ENCODE data around the gene TMOD3.
A peak's percentile ranks its signal among the peaks of the same experiment; 100 is the strongest.

TMOD3 gene

DNA sequence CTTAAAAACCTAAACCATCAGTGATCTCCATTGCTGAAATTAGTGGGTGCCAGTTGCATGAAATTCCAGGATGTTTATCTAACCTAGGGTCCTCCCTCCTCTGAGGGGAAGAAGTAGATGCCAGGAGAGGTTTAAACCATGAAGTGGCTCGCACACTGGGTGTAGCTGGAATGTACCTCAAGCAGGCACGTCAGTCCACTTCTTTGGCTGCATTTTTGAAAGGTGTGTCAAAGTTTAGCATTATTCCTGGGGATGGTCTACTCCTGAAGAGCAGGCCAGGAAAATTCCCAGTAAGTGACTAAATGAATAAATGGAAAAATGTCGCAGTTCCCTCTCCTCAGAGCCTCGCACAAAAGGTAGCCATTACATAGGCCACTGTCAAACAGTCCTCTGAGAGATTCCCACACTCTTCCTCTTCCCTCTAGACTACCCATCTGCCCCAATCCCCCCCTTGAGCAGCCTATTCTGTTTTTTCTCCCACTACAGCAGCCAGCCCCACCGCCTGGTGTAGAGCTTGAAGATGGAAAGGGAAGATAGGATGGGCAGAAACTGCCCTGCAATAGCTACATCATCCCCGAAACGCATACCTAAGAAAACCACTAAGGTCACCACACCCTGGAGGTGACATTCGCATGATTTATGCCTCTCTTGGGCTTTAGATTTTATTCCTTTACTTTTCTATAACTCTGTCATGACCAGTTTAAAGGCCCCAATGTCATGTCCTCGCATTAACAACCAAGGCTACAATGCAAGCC is 655 bp upstream of the TMOD3 start:
- no peak for DNase-seq (ENCODE audit: low read depth)

GRCh38 chr15:51830276-51830806 is 888 bp downstream of the TMOD3 start:
- no peak for DNase-seq (ENCODE audit: low read depth)

DNA sequence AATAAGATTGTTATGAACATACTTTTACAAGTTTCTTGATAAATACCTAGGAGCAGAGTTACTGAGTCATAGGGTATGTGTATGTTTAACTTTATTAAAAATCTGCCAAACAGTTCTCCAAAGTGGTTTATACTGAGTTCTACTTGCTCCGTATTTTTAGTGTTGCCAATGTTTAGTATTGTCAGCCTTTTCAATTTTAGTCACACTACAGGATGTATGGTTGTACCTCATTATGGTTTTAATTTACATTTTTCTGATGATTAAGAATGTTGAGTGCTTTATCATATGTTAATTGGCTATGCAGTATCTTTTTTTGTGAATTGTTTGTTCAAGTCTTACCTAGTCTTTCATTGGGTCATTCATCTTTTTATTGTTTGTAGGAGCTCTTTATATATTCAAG is 4.3 kb downstream of the TMOD3 start:
- DNase-seq (ENCODE audit: low read depth) = no peak

DNA sequence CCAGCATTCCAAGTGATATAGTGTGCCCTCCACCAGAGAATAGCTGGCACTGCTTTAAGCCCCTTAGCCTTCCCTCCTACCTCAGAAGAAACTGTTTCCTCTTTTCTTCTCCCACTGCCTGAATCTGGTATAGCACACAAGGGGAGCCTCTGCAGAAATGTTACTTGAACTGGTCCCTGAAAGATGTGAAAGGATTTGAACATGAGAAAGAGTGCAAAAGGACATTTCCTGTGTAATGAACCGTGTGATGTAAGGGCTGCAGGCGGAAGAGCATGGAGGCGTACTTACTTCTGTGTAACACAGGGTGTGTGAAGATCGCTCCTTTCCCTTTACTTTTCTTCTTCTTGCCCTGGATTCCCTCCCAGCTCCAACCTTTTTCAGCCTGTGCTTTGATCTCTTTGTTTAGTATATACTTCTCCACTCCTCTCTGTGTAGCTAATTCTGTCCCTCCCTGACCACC is 8.4 kb downstream of the TMOD3 start:
- DNase-seq (ENCODE audit: low read depth) = no peak

DNA sequence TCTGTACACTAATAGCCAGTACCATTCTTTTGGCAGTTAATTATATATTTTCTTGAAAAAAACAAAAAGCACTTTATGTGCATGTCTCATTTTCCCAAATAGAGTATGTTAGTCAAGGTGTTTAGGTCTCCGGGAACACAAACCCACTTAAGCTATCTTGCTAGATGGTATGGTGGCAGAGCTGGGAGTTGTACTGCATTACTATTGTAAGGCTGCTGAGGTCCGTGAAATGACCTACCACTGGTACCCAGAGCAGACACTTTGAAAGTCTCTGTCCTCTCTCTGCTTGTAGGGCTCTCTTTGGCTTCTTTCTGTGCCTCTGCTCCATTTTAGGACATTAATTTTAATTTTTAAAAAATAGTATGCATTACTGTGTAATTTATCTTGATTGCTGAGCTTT is 8.8 kb downstream of the TMOD3 start:
- DNase-seq (ENCODE audit: low read depth) = no peak

DNA sequence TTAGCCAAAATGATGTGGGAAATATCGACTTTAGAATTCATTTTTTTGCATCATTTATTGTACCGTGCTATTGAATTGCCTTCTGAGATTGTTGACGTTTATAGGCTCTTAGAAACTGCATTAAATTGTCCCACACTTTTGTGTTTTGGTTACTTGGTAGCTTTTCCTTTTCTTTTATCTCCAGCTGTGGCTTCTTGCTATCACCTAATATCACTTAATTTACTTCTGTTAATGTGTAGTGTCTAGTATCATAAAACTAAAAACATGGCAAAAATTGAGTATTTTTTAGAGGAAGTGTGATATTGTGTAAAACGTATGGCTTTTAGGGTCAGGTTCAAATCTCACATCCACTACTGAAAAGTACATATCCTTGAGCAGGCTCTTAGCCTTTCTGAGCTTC is 11.2 kb downstream of the TMOD3 start:
- no peak for DNase-seq (ENCODE audit: low read depth)

- DNase-seq (ENCODE audit: low read depth) = no peak
Measured at GRCh38 chr15:51841406-51842040, 12.1 kb downstream of the TMOD3 start.

DNA sequence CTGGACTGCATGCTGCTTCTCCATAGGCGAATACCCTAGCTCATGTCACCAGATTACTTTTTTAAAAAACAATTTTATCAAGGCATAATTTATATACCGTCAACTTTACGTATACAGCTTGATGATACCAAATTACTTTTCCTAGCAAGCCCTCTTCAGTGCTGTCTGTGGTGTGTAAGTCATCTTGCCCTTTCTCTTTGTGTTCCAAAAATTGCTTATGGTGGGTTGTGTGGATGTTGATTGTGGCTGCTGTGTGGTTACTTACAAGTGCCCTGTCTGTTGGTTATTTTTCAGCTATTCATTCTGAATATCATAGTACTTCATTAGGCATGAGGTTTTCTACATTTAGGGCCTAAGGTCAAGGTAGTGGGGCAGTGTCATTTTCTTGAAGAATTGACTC is 12.8 kb downstream of the TMOD3 start:
- DNase-seq (ENCODE audit: low read depth) = no peak

DNA sequence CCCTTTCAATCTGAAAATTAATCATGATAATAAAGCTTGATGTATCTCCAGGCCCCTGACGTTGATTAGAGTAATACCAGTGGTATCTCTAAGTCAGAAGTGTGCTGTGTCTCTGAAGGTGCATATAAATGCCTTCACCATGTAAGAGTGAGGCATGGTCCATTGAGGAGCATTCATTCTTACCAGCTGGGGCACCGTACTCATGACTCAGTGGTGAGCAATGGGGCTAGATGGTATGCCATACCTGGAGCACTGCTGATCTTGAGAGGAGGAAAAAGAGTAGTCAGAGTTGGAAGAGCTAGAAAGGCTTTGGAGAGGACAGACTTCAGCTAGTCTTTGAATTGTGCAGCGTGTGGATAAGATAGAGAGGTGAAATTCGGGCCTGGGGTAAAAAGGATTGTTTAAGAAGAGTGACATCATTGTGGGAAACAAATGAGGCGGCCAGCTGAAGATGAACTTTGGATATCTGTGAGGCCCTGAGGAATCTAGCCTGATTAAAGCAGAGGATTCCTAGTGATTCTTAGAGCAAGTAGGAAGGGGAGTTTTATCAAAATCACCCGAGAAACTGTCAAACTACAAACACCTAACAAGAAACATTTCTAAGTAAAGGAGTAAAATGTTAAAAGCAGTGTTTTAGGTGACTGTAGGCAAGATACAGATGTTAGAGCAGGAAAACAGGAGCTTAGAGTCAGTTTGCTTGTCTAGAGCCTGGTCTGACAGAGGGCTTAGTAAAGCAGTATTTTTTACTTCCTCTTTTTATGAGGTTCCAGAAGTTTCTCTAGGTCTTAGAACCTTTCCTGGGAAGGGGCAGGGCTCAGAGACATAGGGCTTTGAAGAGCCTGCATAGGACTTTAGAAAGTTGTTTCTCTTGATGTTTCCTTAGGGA is 13.6 kb downstream of the TMOD3 start:
- no peak for DNase-seq (ENCODE audit: low read depth)

DNA sequence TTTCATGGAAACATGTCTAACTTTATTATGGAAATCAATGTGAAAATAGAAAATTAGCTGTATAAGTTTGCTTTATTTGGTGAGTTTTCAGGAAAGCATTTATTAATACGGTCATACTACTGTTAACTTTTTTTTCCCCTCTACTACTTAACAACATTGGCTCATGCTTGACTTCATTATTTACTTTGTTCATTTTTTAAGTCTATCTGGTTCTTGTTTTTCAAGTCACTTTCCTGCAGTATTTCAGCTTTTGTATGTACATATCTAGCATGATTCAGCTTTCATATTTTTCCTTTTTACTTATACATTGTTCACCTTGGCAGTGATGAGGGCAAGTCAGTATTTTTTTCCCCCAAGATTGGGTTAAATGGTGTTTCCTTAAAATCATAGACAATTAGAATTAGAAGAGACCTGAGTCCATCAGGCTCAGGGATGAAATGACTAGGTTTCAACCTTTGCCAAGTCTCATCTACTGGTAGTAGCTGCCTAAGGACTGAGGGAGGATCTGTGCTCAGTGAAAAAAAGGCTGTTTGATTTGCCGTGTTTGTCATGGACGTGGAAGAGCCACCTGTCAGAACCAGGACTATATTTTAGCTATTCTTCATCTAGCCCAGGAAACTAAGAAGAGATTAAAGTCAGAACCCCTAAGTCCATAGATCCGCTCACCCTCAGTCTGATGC is 15.4 kb downstream of the TMOD3 start:
- no peak for DNase-seq (ENCODE audit: low read depth)

GRCh38 chr15:51846066-51846462 is 16.6 kb downstream of the TMOD3 start:
- DNase-seq (ENCODE audit: low read depth) = no peak

GRCh38 chr15:51846463-51847230 is 17.2 kb downstream of the TMOD3 start:
- DNase-seq (ENCODE audit: low read depth) = no peak

- no peak for DNase-seq (ENCODE audit: low read depth)
Measured at GRCh38 chr15:51848811-51849210, 19.4 kb downstream of the TMOD3 start.

DNA sequence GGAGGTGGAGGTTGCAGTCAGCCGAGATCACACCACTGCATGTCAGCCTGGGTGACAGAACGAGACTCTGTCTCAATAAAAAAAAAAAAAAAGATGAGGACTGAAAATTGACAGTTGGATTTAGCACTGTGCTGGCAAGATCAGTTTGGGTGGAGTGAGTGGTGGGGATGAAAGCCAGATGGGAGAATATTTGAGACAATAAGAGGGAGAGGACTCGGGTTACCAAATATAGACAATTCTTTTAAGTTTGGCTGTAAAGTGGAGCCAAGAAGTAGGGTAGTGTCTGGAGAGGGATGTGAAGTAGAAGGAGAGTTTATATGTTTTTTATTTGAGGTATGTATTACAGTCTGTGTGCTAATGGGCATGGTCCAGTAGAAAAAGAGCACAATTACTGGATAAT is 20.4 kb downstream of the TMOD3 start:
- DNase-seq (ENCODE audit: low read depth) = no peak

- no peak for DNase-seq (ENCODE audit: low read depth)
Measured at GRCh38 chr15:51853998-51854397, 24.5 kb downstream of the TMOD3 start.

- DNase-seq (ENCODE audit: low read depth) = no peak
Measured at GRCh38 chr15:51855612-51856011, 26.2 kb downstream of the TMOD3 start.

DNA sequence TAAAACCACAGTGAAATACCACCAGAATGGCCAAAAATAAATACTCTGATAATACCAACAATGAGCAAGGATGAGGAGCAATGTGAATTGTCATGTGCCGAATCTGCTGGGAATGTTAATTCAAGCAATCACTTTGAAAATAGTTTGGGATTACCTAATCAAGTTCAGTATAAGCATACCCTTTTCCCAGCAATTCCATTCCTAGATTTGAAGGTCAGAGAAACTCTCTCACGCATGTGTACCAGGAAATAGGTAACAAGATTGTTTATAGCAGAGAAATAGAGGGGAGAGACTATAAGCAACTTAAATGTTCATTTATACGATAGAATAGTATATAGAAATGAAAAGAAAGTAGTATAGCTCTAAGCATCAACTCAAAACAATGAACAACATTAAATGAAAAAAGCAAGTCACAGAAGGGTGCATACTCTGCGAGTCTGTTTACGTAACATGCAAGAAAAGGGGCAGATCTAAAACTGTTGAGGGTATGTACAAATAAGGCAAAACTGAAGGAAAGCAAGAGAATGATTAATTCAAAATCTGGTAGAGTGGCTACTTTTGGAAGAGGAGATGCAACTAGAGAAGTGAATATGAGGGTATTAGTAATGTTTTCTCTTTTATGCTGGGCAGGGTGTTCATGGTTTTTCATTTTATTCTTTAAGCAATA is 27.4 kb downstream of the TMOD3 start:
- DNase-seq (ENCODE audit: low read depth) = no peak

DNA sequence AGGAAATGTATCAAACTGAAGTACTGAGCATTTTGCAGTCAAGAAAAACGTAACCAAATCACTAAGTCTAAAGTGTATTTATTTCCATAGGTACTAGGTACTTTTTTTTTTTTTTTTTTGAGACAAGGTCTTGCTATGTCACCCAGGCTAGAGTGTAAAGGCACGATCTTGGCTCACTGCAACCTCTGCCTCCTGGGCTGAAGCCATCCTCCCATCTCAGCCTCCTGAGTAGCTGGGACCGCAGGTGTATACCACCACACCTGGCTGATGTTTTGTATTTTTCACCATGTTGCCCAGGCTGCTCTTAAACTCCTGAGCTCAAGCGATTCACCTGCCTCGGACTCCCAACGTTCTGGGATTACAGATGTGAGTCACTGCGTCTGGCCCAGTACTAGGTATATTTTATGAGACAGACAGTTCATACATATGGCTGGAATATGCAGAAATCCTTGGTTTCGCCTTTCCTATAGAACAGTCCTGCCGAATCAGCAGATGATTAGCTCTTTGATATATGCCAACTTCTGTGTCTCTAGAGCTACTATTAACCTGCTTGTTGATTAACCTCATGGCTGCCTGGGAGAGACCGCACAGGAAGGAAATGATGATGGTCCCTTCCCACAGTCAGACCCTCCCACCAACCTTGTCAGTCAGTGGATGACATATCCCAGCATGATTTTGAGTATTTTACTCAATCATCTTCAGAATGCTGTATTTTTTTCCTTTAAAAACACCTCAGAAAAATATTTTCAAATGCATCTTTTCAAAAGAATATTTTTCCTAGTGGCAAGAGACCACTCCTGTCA is 32.3 kb downstream of the TMOD3 start:
- DNase-seq (ENCODE audit: low read depth) = peak; percentile 38

DNA sequence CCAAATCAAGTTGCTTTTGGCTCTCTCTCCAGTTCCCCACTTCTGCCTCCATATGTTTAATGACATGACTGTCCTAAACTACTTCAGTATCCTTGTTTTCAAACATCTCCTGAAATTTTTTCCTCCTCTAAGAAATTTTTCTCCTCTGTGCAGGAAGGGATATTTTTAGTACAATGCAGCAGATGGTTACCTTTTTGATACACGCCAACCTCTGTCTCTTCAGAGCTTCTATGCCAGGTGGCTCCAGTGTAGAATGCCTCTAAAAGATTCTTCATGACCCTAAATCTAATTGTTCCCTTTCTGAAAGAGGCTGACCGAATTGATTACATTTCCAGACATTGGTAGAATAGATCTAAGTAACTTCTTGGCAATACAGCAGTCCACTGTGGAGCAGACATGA is 33.7 kb downstream of the TMOD3 start:
- no peak for DNase-seq (ENCODE audit: low read depth)
